WTC11 (cell line): ENCODE results near the gene KDM5A. TPM values are rescaled to one million over a fixed set of nuclear protein-coding genes. Genes with fewer than 3 reads are reported as not detected.

Source experiments
- ATAC-seq: fragments of 200-7000 bp; cut with Tn5 transposase; 2 replicates; pipeline ENCODE4 v1.10.0; 2021; ENCODE audit warnings: mild to moderate bottlenecking, moderate library complexity
- CTCF ChIA-PET: fragments of 300-600 bp; sonication (Branson Sonifier 250); formaldehyde crosslinking; loops from one replicate; lab custom pipeline; 2021; ENCODE audit warnings: antibody characterized with exemption; lab: Charles Lee
- POLR2A ChIA-PET: fragments of 350-600 bp; sonication (Branson Sonifier 250); formaldehyde crosslinking; loops from one replicate; lab custom pipeline; 2021; ENCODE audit warnings: antibody characterized with exemption; lab: Charles Lee
- DNase-seq: peaks from one replicate; pipeline ENCODE4 v3.0.0; 2021; ENCODE audit warnings: low spot score
- H3K27ac Mint-ChIP-seq: 2 replicates; pipeline ENCODE4 v1.8.0; 2021; ENCODE audit warnings: mixed read lengths
- H3K27me3 Mint-ChIP-seq: 2 replicates; pipeline ENCODE4 v1.8.0; 2021; ENCODE audit warnings: low read depth, mild to moderate bottlenecking, moderate library complexity, mixed read lengths
- H3K36me3 Mint-ChIP-seq: 2 replicates; pipeline ENCODE4 v1.8.0; 2021; ENCODE audit warnings: mixed read lengths
- H3K4me1 Mint-ChIP-seq: 2 replicates; pipeline ENCODE4 v1.8.0; 2022; ENCODE audit warnings: mixed read lengths
- H3K4me3 Mint-ChIP-seq: 2 replicates; pipeline ENCODE4 v1.8.0; 2021; ENCODE audit warnings: mild to moderate bottlenecking, moderate library complexity, mixed read lengths
- H3K9me3 Mint-ChIP-seq: 2 replicates; pipeline ENCODE4 v1.8.0; 2021; ENCODE audit warnings: mixed read lengths
- GABPB1 ChIP-seq: sonication (generic); formaldehyde crosslinking; IDR thresholded peaks from 2 replicates; pipeline ENCODE4 v1.8.1; 2023; ENCODE audit warnings: mild to moderate bottlenecking, missing genetic modification reagents
- HMGA2 ChIP-seq: fragments of 250-450 bp; sonication (Bioruptor Pico); IDR thresholded peaks from 2 replicates; pipeline ENCODE4 v1.4.0; 2021; ENCODE audit warnings: mild to moderate bottlenecking, moderate library complexity
- JAZF1 ChIP-seq: fragments of 250-450 bp; sonication (Bioruptor Pico); IDR thresholded peaks from 2 replicates; pipeline ENCODE4 v1.9.0; 2021; ENCODE audit warnings: moderate library complexity, mild to moderate bottlenecking, inconsistent platforms
- JUN ChIP-seq: sonication (generic); formaldehyde crosslinking; IDR thresholded peaks from 2 replicates; pipeline ENCODE4 v1.8.0; 2023; ENCODE audit warnings: mild to moderate bottlenecking, missing genetic modification reagents
- MXD4 ChIP-seq: fragments of 250-450 bp; sonication (Bioruptor Pico); IDR thresholded peaks from 2 replicates; pipeline ENCODE4 v1.8.0; 2021; ENCODE audit warnings: mild to moderate bottlenecking, moderate library complexity, borderline replicate concordance
- NR2C2 ChIP-seq: sonication (generic); formaldehyde crosslinking; IDR thresholded peaks from 2 replicates; pipeline ENCODE4 v1.8.0; 2022; ENCODE audit warnings: mild to moderate bottlenecking, missing genetic modification reagents
- OVOL2 ChIP-seq: fragments of 250-450 bp; sonication (Bioruptor Pico); IDR thresholded peaks from 2 replicates; pipeline ENCODE4 v1.9.0; 2021; ENCODE audit warnings: mild to moderate bottlenecking, borderline replicate concordance
- SP1 ChIP-seq: sonication (generic); formaldehyde crosslinking; conservative IDR thresholded peaks from 2 replicates; pipeline ENCODE4 v1.8.1; 2022; ENCODE audit warnings: missing genetic modification reagents
- STAT6 ChIP-seq: sonication (generic); formaldehyde crosslinking; conservative IDR thresholded peaks from 2 replicates; pipeline ENCODE4 v1.8.1; 2023; ENCODE audit warnings: mild to moderate bottlenecking, low read depth, missing genetic modification reagents, moderate library complexity
- ZNF317 ChIP-seq: sonication (generic); formaldehyde crosslinking; IDR thresholded peaks from 2 replicates; pipeline ENCODE4 v1.8.1; 2023; ENCODE audit warnings: low read depth, mild to moderate bottlenecking, moderate library complexity, missing genetic modification reagents, borderline replicate concordance
- ZNF423 ChIP-seq: fragments of 250-450 bp; sonication (Bioruptor Pico); IDR thresholded peaks from 2 replicates; pipeline ENCODE4 v2.1.2; 2022; ENCODE audit warnings: mild to moderate bottlenecking, moderate library complexity
- total RNA-seq: library from RNA; stranded (reverse); gene quantifications from 3 replicates; pipeline ENCODE4 v1.2.3, GENCODE V29; 2021
- TF ChIP-seq, protein P1 (sequence below): fragments of 200-600 bp; IDR thresholded peaks from 2 replicates; pipeline ENCODE4 v1.8.0; 2022; ENCODE audit warnings: antibody characterized with exemption
- TF ChIP-seq, protein P2 (sequence below): sonication (generic); formaldehyde crosslinking; IDR thresholded peaks from 2 replicates; pipeline ENCODE4 v1.8.1; 2023; ENCODE audit warnings: mild to moderate bottlenecking, missing genetic modification reagents, moderate library complexity
- TF ChIP-seq, protein P3 (sequence below): sonication (generic); formaldehyde crosslinking; IDR thresholded peaks from 2 replicates; pipeline ENCODE4 v1.8.0; 2022; ENCODE audit warnings: mild to moderate bottlenecking, missing genetic modification reagents
- TF ChIP-seq, protein P4 (sequence below): sonication (generic); formaldehyde crosslinking; IDR thresholded peaks from 2 replicates; pipeline ENCODE4 v1.8.1; 2023; ENCODE audit warnings: mild to moderate bottlenecking, missing genetic modification reagents, moderate library complexity
- TF ChIP-seq, protein P5 (sequence below): fragments of 250-450 bp; sonication (Bioruptor Pico); IDR thresholded peaks from 2 replicates; pipeline ENCODE4 v1.9.0; 2021; ENCODE audit warnings: moderate library complexity, mild to moderate bottlenecking, inconsistent platforms, borderline replicate concordance
- TF ChIP-seq, protein P6 (sequence below): sonication (generic); formaldehyde crosslinking; IDR thresholded peaks from 2 replicates; pipeline ENCODE4 v1.8.0; 2022; ENCODE audit warnings: mild to moderate bottlenecking, missing genetic modification reagents
- TF ChIP-seq, protein P7 (sequence below): fragments of 250-450 bp; sonication (Bioruptor Pico); IDR thresholded peaks from 2 replicates; pipeline ENCODE4 v1.8.0; 2021; ENCODE audit warnings: mild to moderate bottlenecking

KDM5A gene
- total RNA-seq, 1 experiment from 2014 or later = 57.6 TPM

DNA sequence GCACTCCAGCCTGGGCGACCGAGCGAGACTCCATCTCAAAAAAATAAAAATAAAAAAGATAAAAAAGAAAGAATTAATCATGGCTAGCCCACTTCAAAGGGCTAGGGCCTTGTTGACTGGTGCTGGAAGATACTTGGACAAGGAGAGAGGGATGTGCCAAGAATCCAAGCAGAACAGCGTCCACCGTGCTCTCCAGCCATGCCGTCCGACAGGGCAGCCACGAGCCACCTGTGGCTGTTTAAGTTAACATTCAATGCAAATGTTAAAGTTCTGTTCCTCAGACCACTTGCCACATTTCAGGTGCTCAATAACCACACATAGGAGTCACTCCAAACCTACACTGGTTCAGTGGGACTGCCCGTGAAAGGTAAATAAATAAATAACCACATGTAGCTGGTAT lies 147.9 kb downstream of the KDM5A start (continued):
- TF ChIP-seq, protein P1, sequence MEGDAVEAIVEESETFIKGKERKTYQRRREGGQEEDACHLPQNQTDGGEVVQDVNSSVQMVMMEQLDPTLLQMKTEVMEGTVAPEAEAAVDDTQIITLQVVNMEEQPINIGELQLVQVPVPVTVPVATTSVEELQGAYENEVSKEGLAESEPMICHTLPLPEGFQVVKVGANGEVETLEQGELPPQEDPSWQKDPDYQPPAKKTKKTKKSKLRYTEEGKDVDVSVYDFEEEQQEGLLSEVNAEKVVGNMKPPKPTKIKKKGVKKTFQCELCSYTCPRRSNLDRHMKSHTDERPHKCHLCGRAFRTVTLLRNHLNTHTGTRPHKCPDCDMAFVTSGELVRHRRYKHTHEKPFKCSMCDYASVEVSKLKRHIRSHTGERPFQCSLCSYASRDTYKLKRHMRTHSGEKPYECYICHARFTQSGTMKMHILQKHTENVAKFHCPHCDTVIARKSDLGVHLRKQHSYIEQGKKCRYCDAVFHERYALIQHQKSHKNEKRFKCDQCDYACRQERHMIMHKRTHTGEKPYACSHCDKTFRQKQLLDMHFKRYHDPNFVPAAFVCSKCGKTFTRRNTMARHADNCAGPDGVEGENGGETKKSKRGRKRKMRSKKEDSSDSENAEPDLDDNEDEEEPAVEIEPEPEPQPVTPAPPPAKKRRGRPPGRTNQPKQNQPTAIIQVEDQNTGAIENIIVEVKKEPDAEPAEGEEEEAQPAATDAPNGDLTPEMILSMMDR = no peak
- TF ChIP-seq, protein P2, sequence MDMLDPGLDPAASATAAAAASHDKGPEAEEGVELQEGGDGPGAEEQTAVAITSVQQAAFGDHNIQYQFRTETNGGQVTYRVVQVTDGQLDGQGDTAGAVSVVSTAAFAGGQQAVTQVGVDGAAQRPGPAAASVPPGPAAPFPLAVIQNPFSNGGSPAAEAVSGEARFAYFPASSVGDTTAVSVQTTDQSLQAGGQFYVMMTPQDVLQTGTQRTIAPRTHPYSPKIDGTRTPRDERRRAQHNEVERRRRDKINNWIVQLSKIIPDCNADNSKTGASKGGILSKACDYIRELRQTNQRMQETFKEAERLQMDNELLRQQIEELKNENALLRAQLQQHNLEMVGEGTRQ (CRISPR knock-in tag) = no peak

DNA sequence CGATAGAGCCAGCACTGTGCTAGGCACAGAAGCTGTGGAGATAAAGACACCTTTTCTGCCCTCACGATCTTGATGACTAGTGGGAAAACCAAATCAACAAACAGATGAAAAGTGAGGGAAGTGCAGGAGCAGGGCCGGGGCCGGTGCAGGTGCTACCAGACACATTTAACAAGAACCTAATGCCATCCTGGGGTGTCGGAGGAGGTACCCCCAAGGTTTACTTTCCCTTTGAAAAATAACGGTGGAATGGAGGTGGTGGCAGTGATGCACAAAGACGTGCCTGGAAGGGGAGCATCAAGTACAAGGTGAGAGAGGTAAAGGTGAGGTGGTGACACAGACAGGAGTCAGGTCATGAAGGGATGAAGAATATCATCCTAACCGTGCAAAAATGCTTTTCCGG lies 148.6 kb downstream of the KDM5A start:
- no peak overlapping the region for H3K4me3 Mint-ChIP-seq
- ChIA-PET CTCF (no interaction called here), POLR2A (no interaction called here)
- peaks cover 10% of the 10 kb centered on the region for H3K27me3 Mint-ChIP-seq
- peaks cover 20% of the 10 kb centered on the region for H3K36me3 Mint-ChIP-seq
- peaks cover 37% of the 10 kb centered on the region for H3K9me3 Mint-ChIP-seq
- DNase-seq = no peak
- ATAC-seq = no peak
- H3K27ac Mint-ChIP-seq = no peak overlapping the region
- TF ChIP-seq OVOL2 (no peak), MXD4 (CRISPR knock-in tag) (no peak)
- TF ChIP-seq, protein P3, sequence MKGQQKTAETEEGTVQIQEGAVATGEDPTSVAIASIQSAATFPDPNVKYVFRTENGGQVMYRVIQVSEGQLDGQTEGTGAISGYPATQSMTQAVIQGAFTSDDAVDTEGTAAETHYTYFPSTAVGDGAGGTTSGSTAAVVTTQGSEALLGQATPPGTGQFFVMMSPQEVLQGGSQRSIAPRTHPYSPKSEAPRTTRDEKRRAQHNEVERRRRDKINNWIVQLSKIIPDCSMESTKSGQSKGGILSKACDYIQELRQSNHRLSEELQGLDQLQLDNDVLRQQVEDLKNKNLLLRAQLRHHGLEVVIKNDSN = no peak
- no peaks in the 10 kb centered on the region for H3K4me1 Mint-ChIP-seq

DNA sequence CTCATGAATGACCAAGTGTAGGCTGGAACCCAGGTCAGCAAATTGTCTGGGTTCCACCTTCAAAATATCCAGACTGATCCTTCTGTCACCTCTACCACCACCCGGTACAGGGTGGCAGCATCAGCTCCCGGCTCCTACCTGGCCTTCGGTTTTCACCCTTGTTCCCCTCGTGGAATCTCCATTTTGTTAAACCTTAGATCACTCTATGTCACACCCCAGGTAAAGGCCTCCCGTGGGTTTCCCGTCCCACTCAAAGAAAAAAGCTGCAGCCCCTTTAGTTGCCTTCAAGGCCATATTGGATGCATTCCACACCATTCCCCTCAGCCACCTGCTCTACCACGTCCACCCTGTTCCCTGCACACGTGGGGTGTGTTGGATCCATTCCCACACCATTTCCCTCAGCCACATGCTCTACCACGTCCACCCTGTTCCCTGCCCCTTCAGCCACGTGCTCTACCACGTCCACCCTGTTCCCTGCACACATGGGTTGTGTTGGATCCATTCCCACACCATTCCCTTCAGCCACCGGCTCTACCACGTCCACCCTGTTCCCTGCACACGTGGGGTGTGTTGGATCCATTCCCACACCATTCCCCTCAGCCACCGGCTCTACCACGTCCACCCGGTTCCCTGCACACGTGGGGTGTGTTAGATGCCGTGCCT lies 150.3 kb downstream of the KDM5A start:
- DNase-seq = no peak
- no peak overlapping the region for H3K27ac Mint-ChIP-seq
- TF ChIP-seq SP1 = no peak
- TF ChIP-seq, protein P3 = no peak
- TF ChIP-seq GABPB1 = no peak
- TF ChIP-seq, protein P4, sequence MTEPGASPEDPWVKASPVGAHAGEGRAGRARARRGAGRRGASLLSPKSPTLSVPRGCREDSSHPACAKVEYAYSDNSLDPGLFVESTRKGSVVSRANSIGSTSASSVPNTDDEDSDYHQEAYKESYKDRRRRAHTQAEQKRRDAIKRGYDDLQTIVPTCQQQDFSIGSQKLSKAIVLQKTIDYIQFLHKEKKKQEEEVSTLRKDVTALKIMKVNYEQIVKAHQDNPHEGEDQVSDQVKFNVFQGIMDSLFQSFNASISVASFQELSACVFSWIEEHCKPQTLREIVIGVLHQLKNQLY (CRISPR knock-in tag) = no peak
- TF ChIP-seq JAZF1 (CRISPR knock-in tag) = no peak
- no peak for TF ChIP-seq ZNF423
- no peak for TF ChIP-seq ZNF317 (CRISPR knock-in tag)
- no peak for TF ChIP-seq JUN (CRISPR knock-in tag)
- TF ChIP-seq, protein P5, sequence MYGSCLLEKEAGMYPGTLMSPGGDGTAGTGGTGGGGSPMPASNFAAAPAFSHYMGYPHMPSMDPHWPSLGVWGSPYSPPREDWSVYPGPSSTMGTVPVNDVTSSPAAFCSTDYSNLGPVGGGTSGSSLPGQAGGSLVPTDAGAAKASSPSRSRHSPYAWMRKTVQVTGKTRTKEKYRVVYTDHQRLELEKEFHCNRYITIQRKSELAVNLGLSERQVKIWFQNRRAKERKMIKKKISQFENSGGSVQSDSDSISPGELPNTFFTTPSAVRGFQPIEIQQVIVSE (CRISPR knock-in tag) = no peak
- TF ChIP-seq, protein P6, sequence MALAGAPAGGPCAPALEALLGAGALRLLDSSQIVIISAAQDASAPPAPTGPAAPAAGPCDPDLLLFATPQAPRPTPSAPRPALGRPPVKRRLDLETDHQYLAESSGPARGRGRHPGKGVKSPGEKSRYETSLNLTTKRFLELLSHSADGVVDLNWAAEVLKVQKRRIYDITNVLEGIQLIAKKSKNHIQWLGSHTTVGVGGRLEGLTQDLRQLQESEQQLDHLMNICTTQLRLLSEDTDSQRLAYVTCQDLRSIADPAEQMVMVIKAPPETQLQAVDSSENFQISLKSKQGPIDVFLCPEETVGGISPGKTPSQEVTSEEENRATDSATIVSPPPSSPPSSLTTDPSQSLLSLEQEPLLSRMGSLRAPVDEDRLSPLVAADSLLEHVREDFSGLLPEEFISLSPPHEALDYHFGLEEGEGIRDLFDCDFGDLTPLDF = no peak
- TF ChIP-seq NR2C2 (CRISPR knock-in tag) = no peak
- no peak for TF ChIP-seq STAT6 (CRISPR knock-in tag)
- TF ChIP-seq, protein P7, sequence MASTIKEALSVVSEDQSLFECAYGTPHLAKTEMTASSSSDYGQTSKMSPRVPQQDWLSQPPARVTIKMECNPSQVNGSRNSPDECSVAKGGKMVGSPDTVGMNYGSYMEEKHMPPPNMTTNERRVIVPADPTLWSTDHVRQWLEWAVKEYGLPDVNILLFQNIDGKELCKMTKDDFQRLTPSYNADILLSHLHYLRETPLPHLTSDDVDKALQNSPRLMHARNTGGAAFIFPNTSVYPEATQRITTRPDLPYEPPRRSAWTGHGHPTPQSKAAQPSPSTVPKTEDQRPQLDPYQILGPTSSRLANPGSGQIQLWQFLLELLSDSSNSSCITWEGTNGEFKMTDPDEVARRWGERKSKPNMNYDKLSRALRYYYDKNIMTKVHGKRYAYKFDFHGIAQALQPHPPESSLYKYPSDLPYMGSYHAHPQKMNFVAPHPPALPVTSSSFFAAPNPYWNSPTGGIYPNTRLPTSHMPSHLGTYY (CRISPR knock-in tag) = no peak
- no peak for TF ChIP-seq HMGA2 (CRISPR knock-in tag)

More for the DNA sequence above, 150.3 kb downstream of the KDM5A start:
- peaks cover 27% of the 10 kb centered on the region for H3K36me3 Mint-ChIP-seq
- no peak for ATAC-seq
- ChIA-PET POLR2A (no interaction called here), CTCF (interaction anchor here (0.9 kb wide), 1 partner anchor 308 kb away, joined by 3 read pairs; no protein-coding TSS in a partner anchor)
- H3K4me3 Mint-ChIP-seq = no peak overlapping the region
- no peaks in the 10 kb centered on the region for H3K4me1 Mint-ChIP-seq
- peaks cover 13% of the 10 kb centered on the region for H3K27me3 Mint-ChIP-seq
- H3K9me3 Mint-ChIP-seq = peaks cover 43% of the 10 kb centered on the region
